Kidney epithelial cell (primary cell): Measurements from ENCODE around the gene ITCH. TPM values are rescaled to one million over a fixed set of nuclear protein-coding genes. Genes with fewer than 3 reads are reported as not detected.

Experiments used
- DNase-seq: peaks from one replicate; pipeline ENCODE4 v3.0.0-alpha.2; 2010; ENCODE audit warnings: low read depth
- H3K27me3 ChIP-seq: 2 replicates; pipeline ENCODE4 v1.6.0; 2011; ENCODE audit warnings: low read length; ENCODE audit not compliant: control insufficient read depth, insufficient read depth
- H3K36me3 ChIP-seq: 2 replicates; pipeline ENCODE4 v1.5.1; 2011; ENCODE audit warnings: low read length; ENCODE audit not compliant: control insufficient read depth, insufficient read depth
- H3K4me3 ChIP-seq: 2 replicates; pipeline ENCODE4 v1.5.1; 2011; ENCODE audit warnings: low read depth, mild to moderate bottlenecking, control low read depth, low read length
- total RNA-seq: library from RNA; depleted of rRNA; stranded (reverse); fragments of >200 nt; gene quantifications from 2 replicates; pipeline ENCODE4 v1.2.3, GENCODE V29; 2015
- TF ChIP-seq, protein P1 (sequence below): IDR thresholded peaks from 2 replicates; pipeline ENCODE4 v1.5.1; 2011; ENCODE audit warnings: mild to moderate bottlenecking, moderate library complexity, low read length, control low read depth, inconsistent platforms; ENCODE audit not compliant: insufficient read depth, poor library complexity, severe bottlenecking

The ITCH gene
- total RNA-seq, 1 donor from 2014 or later = 53.5 TPM

DNA sequence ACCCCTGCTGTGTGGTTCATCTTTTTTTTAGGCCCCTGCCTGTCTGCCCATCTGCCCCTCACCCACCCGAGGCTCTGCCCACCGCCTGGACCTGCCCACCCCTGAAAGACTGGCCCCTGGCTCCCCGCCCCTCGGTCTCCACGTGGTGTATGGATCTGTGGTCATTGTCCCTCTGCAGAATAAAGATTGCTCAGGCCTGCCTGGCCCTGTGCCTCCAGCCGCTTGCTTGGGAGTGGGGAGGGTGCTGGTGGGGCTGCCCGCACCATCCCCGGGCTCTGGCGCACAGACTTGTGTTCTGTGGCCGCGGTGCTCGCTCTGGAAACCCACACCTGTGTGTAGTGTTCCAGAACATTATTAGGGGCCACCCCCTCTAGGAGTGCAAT, 197.1 kb downstream of the ITCH start:
- no peak for DNase-seq
- TF ChIP-seq, protein P1, sequence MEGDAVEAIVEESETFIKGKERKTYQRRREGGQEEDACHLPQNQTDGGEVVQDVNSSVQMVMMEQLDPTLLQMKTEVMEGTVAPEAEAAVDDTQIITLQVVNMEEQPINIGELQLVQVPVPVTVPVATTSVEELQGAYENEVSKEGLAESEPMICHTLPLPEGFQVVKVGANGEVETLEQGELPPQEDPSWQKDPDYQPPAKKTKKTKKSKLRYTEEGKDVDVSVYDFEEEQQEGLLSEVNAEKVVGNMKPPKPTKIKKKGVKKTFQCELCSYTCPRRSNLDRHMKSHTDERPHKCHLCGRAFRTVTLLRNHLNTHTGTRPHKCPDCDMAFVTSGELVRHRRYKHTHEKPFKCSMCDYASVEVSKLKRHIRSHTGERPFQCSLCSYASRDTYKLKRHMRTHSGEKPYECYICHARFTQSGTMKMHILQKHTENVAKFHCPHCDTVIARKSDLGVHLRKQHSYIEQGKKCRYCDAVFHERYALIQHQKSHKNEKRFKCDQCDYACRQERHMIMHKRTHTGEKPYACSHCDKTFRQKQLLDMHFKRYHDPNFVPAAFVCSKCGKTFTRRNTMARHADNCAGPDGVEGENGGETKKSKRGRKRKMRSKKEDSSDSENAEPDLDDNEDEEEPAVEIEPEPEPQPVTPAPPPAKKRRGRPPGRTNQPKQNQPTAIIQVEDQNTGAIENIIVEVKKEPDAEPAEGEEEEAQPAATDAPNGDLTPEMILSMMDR = no peak
- H3K4me3 ChIP-seq = no peak overlapping the region
- H3K36me3 ChIP-seq = no peaks in the 10 kb centered on the region
- H3K27me3 ChIP-seq = no peaks in the 10 kb centered on the region

DNA sequence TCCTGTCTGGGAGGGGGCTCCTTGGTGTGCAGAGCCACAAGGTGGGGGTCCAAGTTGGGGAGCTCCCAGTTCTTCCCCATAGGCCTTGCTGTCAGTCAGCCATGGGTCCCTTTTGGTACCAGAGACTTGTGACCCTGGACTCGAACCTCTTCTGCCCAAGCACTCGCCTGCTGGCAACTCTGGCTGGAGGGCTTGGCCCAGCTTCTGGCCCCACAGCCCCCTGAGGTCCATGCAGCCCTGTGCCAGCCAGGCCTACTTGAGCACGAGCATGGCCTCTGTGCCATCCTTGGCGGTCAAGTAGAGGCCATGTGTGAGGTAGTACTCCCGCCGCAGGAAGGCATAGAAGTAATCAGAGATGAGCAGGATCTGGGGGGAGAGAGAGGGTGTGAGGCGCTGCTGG, 197.5 kb downstream of the ITCH start:
- Histone ChIP-seq H3K36me3 (no peaks in the 10 kb centered on the region), H3K27me3 (no peaks in the 10 kb centered on the region), H3K4me3 (no peak overlapping the region)
- no peak for DNase-seq
- TF ChIP-seq, protein P1 = no peak

Other genes starting within 250 kb of the ITCH start
- gene ASIP, start 121.8 kb upstream of the ITCH start, total RNA-seq = not detected in 2 replicates
- gene AHCY, start 59.9 kb upstream of the ITCH start, total RNA-seq = 199 and 212 TPM in 2 replicates
- gene DYNLRB1, start 153.1 kb downstream of the ITCH start, total RNA-seq = 143 TPM in 2 replicates
- 63.0 and 72.5 TPM in 2 replicates for gene MAP1LC3A, start 195.4 kb downstream of the ITCH start, total RNA-seq